SK-N-MC (cell line): Measurements from ENCODE around the gene OSGIN1.
"Not testable (repeated sequence)": the region's sequence is repeated elsewhere in the genome, so short reads cannot be mapped to it uniquely, and the experiment has no call there.

Source experiments
- DNase-seq: peaks from one replicate; pipeline ENCODE4 v3.0.0-alpha.2; 2011; ENCODE audit warnings: low read depth, low spot score
- H3K27ac ChIP-seq: fragments of 200-600 bp; sonication (generic); 2 replicates; pipeline ENCODE4 v1.5.1; 2016; ENCODE audit warnings: mixed run types
- H3K36me3 ChIP-seq: fragments of 200-600 bp; sonication (generic); 2 replicates; pipeline ENCODE4 v1.6.1; 2017; ENCODE audit warnings: antibody characterized with exemption, low read length, mixed read lengths; ENCODE audit not compliant: insufficient read depth
- H3K4me3 ChIP-seq: fragments of 200-600 bp; sonication (generic); 2 replicates; pipeline ENCODE4 v1.5.1; 2016
- H3K9ac ChIP-seq: fragments of 200-600 bp; sonication (generic); 2 replicates; pipeline ENCODE4 v1.8.0; 2017; ENCODE audit warnings: mixed run types, mixed read lengths; ENCODE audit not compliant: insufficient read length
- H3K9me3 ChIP-seq: fragments of 200-600 bp; sonication (generic); 2 replicates; pipeline ENCODE4 v1.6.1; 2017; ENCODE audit warnings: low read depth, mild to moderate bottlenecking, antibody characterized with exemption, low read length, moderate library complexity, mixed read lengths
- EZH2 ChIP-seq: fragments of 200-600 bp; sonication (generic); IDR thresholded peaks from one replicate; pipeline ENCODE4 v1.6.1; 2017; ENCODE audit warnings: antibody characterized with exemption
- FOXP2 ChIP-seq: optimal IDR thresholded peaks from 2 replicates; pipeline ENCODE3; 2011; ENCODE audit warnings: mild to moderate bottlenecking, moderate library complexity; ENCODE audit not compliant: insufficient read depth; ENCODE audit errors: extremely low read length, control extremely low read depth
- POLR2AphosphoS5 ChIP-seq: IDR thresholded peaks from 2 replicates; pipeline ENCODE4 v1.6.1; 2012; ENCODE audit warnings: mild to moderate bottlenecking, low read depth, low read length, borderline replicate concordance

The OSGIN1 gene

GRCh38 chr16:83937922-83938885 is 14.8 kb upstream of the OSGIN1 start:
- Histone ChIP-seq H3K36me3 (no peaks in the 10 kb centered on the region), H3K9me3 (no peaks in the 10 kb centered on the region), H3K27ac (no peak overlapping the region), H3K9ac (no peak overlapping the region), H3K4me3 (no peak overlapping the region)
- DNase-seq: no peak
- TF ChIP-seq FOXP2: no peak
- TF ChIP-seq EZH2: no peak
- TF ChIP-seq POLR2AphosphoS5: no peak

- DNase-seq: no peak
- no peaks in the 10 kb centered on the region for H3K36me3 ChIP-seq
- H3K4me3 ChIP-seq: no peak overlapping the region
- no peaks in the 10 kb centered on the region for H3K9me3 ChIP-seq
- no peak overlapping the region for H3K9ac ChIP-seq
- no peak overlapping the region for H3K27ac ChIP-seq
- TF ChIP-seq POLR2AphosphoS5: no peak
- TF ChIP-seq FOXP2: no peak
- TF ChIP-seq EZH2: no peak
Observed at GRCh38 chr16:83939266-83939855, 13.7 kb upstream of the OSGIN1 start.

GRCh38 chr16:83940119-83940518 is 12.9 kb upstream of the OSGIN1 start:
- H3K9me3 ChIP-seq: no peaks in the 10 kb centered on the region
- no peak overlapping the region for H3K27ac ChIP-seq
- H3K36me3 ChIP-seq: no peaks in the 10 kb centered on the region
- H3K4me3 ChIP-seq: no peak overlapping the region
- no peak for DNase-seq
- TF ChIP-seq FOXP2 (no peak), POLR2AphosphoS5 (no peak), EZH2 (no peak)
- H3K9ac ChIP-seq: no peak overlapping the region

GRCh38 chr16:83940630-83941378 is 12.2 kb upstream of the OSGIN1 start:
- no peak overlapping the region for H3K27ac ChIP-seq
- H3K36me3 ChIP-seq: no peaks in the 10 kb centered on the region
- no peak overlapping the region for H3K4me3 ChIP-seq
- no peak overlapping the region for H3K9ac ChIP-seq
- DNase-seq: no peak
- no peaks in the 10 kb centered on the region for H3K9me3 ChIP-seq
- no peak for TF ChIP-seq FOXP2
- no peak for TF ChIP-seq POLR2AphosphoS5
- TF ChIP-seq EZH2: no peak

- not testable (repeated sequence) for DNase-seq, H3K9me3 ChIP-seq, H3K36me3 ChIP-seq, H3K27ac ChIP-seq, H3K9ac ChIP-seq, H3K4me3 ChIP-seq
Observed at GRCh38 chr16:83941546-83941945, 11.5 kb upstream of the OSGIN1 start.

- no peak for DNase-seq
- Histone ChIP-seq H3K27ac (no peak overlapping the region), H3K9ac (no peak overlapping the region), H3K4me3 (no peak overlapping the region), H3K36me3 (no peaks in the 10 kb centered on the region), H3K9me3 (no peaks in the 10 kb centered on the region)
- TF ChIP-seq POLR2AphosphoS5 (no peak), FOXP2 (no peak), EZH2 (no peak)
Observed at GRCh38 chr16:83942074-83942473, 11.0 kb upstream of the OSGIN1 start.

- Histone ChIP-seq H3K9me3 (no peaks in the 10 kb centered on the region), H3K9ac (no peak overlapping the region), H3K27ac (no peak overlapping the region), H3K36me3 (no peaks in the 10 kb centered on the region), H3K4me3 (no peak overlapping the region)
- TF ChIP-seq POLR2AphosphoS5 (no peak), FOXP2 (no peak), EZH2 (no peak)
- DNase-seq: no peak
Observed at GRCh38 chr16:83942815-83943515, 10.1 kb upstream of the OSGIN1 start.

GRCh38 chr16:83943516-83944050 is 9.5 kb upstream of the OSGIN1 start:
- Histone ChIP-seq H3K4me3 (no peak overlapping the region), H3K9me3 (no peaks in the 10 kb centered on the region), H3K27ac (no peak overlapping the region), H3K36me3 (no peaks in the 10 kb centered on the region), H3K9ac (no peak overlapping the region)
- no peak for DNase-seq
- TF ChIP-seq EZH2: no peak
- TF ChIP-seq POLR2AphosphoS5: no peak
- TF ChIP-seq FOXP2: no peak
